Esophagus mucosa (tissue), 1 donor: ENCODE results near the gene RCN1. TPM values are rescaled to one million over a fixed set of nuclear protein-coding genes. Genes with fewer than 3 reads are reported as not detected.
"Not testable (repeated sequence)": the region's sequence is repeated elsewhere in the genome, so short reads cannot be mapped to it uniquely, and the experiment has no call there.

Experiments
- ATAC-seq: fragments of 200-7000 bp; cut with Tn5 transposase; one replicate; pipeline ENCODE4 v1.9.1; 2020
- total RNA-seq: library from RNA; stranded (reverse); gene quantifications from one replicate; pipeline ENCODE4 v1.2.4, GENCODE V29; 2023
- donor health status: DM: yes; HTN: yes; CAD: no.

The RCN1 gene
- total RNA-seq, 1 donor from 2014 or later = 21.6 TPM

DNA sequence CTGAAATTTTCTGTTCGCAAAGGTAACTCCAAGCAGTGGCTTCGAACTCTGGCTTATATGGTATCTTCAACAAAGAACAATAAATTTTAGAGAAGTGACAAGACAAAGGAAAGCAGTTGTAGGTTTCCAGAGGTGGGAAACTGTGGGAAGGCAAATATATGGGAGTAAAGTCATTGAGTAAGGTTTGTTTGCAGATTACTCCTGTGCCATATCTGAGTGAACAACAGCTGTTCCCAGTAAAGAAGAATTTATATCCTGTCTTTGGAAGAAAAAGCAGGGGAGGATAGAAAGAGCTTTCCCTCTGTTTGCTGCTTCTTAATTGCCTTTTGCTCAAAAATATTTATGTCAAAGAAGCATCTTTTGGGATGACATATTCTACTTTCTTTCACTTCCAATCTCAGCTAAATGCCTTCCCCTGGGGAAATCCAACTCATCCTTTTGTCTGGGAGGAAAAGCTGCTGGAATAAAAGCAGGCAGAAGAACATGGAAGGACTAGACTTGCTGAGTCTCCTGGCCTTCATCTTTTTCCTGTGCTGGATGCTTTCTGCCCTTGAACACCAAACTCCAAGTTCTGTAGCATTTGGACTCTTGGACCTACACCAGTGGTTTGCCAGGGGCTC lies 10.4 kb upstream of the RCN1 start:
- no peak for ATAC-seq

DNA sequence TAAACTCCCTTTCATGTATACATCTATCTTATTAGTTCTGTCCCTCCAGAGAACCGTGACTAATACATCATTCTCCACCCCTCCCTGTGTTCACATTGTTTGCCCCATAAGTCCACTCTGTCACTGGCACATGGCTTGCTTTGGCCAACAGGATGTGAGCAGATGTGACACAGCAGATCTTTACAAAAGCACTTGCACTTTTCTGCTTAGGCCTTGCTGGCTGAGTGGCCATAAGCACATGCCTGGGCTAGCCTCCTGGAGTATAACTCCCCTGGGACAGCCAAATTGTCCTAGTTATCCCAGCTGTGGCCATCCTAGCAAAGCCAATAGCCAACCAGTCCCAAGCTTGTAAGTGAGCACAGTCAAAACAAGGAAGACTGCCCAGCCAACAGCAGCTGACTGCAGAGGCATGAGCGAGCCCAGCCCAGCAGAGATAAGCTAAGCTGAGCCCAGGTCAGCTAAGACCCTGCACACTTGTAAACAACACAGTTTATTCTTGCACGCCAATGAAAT lies 9.7 kb upstream of the RCN1 start:
- peak; percentile 79 for ATAC-seq

DNA sequence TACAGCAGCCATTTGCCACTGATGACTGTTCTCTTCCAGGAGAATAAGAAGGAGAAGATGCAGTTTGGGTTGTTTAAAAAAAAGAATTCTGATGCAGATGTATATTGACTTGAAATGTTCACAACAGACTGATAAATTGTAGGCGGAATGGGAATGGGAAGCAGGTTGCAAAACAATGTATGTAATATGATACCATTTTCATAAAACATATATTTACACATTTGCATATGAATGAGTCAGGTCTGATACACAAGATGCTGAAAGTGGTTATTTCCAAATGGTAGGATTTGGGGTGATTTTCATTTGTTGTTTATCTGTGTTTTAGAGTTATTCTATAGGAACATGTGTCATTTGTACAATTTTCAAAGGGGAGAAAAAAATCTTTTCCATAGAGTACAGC lies 9.0 kb upstream of the RCN1 start:
- ATAC-seq = no peak

DNA sequence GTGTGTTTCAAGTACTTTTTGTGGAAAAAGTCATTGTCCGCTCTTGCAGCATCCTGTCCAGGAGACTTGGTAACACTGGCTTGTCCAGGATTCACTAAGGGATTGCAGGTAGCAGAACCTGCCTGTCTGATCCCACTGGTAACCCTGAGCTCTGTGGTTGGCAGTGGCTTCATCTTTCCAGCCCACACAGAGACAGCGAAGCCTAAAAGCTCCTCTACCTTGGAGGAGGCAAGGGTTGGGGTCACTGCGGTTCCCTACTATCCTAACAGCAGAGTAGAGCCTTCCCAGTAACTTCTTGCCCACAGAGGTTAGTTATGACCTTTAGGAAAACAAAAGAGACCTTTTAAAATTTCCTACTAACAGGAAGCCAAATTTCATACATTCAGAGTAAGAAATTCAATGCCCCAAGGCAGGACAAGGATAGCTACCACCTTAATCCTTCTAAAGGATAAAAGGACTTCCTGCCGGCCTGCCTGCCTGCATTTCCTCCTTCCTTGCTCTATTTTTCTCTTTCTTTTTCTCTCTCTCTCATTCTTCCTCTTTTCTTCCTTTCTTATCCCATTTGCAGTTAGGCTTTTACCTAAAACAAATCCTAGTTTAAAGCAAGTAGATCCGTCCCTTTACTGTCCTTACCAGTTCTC lies 8.4 kb upstream of the RCN1 start:
- ATAC-seq = no peak

DNA sequence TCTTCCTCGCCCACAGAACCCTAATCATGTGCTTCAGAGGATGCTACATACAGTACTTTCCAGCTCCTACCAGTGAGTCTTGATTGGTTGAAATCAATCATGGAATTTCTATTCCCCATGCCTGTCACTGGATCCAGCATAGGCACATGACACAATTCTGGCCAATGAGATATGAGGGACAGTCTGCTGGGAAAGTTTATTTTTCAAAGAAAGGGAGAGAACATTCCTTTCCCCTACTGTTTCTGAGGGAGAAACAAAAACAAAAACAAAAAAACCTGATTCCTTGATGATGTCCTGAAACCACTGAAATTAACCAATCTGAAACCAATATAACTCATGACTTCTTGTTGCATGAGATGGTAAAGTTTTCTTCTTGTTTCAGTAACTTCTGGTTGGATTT lies 3.3 kb upstream of the RCN1 start:
- no peak for ATAC-seq

DNA sequence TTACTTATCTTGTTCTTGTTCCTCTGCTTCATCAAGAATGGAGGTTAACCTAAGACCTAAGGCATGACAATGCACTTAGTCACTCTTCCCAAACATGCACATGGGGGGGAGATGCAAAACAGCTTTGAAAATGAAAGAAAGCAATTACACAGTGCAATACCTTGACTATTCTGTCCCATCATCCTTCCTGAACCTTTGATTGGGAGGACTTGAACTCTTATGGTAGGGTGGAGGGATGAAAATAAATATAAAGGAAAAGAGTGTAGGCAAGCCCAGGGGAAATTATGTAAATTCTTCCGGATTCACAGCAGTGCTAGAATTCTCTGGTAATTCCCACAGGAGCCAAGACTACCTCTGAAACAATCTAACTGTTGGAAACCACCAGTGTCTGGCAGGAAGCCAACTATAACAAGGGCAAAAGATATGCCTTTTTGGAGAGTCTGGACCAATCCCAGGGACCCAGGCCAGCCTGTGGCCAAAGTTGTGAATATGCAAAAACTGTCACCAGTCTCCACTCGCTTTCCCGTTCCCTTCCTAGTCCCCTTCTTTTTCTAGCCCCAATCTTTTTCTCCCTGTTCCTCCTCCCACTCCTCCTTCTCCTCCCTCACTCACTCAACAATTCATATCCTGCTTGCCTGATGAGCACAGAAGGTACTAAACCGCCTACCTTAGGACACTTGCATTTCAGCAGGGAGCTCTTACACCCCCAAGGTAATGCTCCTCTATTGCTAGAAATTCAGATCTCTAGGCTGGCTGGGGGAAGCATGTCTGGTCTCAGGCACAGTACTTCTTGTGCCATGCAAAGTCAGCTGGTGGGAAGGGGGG lies 2.5 kb upstream of the RCN1 start:
- ATAC-seq = no peak

DNA sequence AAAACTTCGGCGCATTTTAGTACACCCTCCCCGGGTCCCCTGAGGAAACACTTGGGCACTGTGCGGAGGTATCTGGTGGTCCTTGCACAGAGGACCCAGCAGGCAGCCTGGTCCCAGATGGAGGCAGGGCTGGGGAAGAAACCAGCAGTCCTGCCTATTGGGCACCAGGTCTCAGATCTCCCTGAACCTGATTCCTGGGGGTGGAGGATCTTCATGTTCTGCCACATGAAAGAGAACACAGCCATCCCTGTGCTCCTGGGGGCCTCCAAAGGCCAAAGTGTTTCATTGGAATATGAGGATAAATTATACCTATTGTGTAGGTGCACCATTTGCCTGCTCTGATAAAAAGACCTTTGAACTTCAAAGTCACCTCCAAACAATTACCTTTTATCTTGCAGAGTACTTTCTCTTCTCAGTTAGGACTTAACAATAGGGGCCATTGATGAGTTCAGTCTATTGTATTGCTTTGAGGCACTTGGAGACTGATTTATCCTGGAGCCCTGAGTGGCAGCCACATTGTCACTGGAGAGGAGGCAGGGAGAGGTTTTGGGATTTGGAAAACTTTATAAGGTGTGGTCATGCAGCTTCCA lies 1.8 kb downstream of the RCN1 start:
- ATAC-seq = no peak

DNA sequence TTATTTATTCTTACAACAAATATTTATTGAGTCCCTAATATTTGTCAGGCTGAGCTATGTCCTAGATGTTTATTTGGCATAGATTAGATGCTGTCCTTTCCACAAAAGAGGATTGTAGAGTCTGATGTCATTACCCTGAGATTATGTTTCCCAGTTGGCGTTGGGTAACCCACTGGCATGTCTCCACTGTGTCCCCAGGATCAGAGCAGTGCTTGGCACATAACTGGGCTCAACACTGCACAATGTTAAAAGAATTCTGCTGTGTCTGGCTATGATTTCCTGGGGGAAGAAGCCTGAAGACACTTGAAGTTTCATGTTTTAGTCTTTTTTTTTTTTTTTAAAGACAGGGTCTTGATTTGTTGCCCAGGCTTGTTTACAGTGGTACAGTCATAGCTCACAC lies 4.0 kb downstream of the RCN1 start:
- no peak for ATAC-seq

DNA sequence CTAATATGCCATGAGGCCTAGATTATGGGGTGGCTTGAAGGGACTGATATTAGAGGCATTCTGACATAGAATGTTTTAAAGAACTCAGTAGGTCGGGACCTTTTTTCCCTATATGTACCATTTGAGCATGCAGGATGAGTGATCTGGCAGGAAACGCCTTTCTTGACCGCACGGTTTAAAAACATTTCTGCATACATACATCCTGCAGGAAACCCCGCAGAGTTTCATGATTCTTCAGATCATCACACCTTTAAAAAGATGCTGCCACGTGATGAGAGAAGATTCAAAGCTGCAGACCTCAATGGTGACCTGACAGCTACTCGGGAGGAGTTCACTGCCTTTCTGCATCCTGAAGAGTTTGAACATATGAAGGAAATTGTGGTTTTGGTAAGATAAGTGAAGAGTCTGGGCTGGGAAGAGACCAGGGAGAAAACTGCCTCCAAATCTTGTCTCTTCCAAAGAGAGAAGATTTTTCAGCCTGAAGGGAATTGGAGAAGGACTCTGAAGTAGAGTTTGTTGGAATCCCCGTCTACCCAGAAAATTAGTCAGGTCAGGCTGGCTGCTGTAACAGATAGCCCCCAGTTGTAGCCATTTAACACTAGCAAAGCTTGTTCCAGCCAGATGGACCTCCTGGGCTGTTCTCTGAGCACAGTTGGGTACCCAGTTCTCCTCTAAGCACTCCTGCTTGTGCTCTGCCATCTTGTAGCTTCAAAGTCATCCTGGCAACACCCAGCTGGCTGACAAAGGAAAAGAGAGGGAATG lies 7.4 kb downstream of the RCN1 start:
- no peak for ATAC-seq

DNA sequence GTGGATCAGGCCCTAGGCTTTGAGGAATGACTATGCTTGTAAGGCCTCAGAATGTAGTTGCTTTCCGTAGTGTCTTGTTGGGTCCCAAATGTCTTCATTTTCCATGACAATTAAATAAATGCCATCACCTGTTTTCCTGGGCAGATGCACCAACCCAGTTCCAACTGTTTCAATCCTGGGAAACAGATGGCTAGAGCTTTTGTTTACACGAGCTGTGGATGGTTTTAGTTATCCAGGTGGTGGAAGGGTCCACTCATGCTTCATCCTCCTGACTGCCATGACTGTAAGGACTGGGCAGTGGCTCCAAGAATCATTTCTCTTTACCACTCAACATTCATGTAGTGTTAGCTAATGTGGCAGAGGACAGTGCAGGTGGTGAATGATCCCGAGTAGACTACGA lies 8.6 kb downstream of the RCN1 start:
- no peak for ATAC-seq

DNA sequence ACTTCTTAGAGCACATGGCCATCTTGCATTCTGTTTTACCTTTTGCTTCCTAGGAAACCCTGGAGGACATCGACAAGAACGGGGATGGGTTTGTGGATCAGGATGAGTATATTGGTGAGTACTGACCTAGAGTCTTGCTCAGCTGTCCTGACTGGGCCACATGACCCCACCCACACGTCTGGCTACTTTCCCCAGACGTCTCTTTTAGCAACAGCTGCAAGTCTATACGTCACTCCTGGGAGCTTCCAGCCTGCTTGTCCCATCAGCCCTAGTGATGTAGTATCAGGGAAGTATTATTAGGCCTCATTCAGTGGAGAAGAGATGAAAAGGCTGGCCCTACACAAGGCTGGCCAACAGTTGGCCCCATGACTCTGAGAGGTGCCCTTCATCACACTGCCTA lies 9.6 kb downstream of the RCN1 start:
- ATAC-seq = no peak

DNA sequence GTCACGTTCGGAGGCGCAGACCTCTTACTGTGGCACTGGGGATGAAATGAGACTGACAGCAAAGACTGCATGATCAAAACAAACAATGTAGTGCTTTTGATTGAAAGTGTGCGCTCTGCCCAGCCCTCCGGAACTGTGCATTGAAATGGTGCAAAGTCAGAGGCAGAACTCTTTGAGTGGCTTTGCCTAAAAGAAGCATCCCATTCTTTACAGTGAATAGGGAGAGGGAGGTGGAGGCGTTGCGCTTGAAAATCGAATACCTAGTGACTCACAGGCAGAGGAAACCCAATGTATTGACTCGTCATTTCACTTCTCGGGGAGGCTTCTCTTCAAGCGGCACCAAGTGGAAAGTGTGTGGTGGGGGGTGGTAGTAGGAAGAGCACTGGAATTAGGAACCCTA lies 10.9 kb downstream of the RCN1 start:
- no peak for ATAC-seq

DNA sequence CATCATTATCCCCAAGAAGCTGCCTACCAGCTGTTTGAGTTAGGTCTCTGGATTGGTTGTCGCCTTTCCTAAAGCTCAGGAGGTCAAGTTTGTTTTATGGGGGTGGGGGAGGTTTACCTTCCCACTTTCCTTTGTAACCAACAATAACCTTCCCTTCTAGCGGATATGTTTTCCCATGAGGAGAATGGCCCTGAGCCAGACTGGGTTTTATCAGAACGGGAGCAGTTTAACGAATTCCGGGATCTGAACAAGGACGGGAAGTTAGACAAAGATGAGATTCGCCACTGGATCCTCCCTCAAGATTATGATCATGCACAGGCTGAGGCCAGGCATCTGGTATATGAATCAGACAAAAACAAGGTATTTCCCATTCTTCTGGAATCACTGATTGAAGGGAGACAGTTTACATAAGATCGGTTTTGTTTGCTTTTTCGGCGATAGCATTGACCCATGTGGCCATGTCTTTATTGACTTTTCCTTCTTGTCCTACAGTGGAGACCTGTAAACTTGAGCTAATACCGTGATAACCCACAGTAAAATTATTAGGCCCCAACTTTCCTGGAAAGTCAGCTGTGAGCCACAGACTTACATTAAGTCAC lies 12.3 kb downstream of the RCN1 start:
- not testable (repeated sequence) for ATAC-seq

DNA sequence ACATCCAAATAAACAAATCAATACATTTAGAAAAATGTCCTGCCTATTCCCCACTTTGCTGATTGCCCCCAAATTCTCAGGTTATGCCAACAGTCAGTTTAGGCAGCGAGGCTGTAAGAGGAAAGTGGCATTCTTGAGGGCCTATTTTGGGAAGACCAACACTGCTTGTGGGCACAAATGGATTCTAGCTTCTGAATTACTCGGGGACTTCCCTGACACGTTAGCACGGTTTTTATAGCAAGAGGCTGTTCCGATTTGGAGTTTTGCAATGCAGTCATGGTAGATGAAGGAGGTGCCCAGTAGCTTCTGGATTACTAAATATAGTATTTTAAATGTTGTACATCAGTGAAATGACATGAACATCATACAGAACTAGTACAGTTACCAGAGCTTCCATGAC lies 13.1 kb downstream of the RCN1 start:
- ATAC-seq = no peak

DNA sequence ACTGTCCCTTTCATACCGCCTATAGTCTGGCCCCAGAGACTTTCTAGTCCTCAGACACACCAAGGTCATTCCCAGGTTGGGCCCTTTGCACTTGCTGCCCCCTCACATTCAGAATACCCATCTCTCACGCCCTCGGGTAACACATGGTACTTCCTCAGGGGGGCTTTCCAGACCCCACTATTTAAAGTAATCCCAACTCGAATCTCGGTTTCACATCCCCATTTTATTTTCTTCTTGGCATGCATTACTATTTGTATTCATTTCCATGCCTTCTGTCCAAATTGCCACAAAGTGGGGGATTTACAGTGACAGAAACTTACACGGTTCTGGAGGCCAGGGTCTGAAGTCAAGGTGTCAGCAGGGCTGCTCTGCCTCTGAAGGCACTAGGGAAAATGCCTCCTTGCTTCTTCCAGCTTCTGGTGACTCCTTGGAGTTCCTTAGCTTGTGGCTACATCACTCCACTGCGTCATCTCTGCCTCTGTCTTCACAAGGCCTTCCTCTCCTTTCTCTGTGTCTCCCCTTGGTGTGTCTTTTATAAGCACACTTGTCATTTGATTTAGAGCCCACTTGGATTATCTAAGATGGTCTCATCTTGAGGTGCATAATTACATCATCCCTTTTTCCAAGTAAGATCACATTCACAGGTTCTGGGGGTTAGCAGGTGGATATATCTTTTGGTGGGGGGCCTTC lies 15.1 kb downstream of the RCN1 start:
- no peak for ATAC-seq

DNA sequence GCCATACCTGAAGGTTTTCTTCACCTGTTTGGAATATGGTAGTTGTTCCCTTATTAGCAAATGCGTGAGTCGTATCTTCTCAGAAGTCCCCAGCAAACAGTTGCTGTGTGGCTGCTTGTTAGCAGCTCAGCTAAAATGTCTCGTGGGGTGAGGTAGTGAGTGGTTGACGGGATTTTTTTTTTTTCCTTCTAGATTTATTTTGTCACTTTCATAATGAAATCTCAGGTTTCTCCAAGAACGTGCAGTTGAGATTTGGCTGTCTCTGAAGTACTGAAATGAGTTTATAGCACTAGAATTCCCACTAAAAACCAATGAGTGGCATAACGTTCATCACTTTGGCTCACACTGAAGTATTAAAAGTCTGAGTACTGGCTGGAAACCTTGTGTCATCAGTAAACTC lies 16.8 kb downstream of the RCN1 start:
- ATAC-seq = no peak

DNA sequence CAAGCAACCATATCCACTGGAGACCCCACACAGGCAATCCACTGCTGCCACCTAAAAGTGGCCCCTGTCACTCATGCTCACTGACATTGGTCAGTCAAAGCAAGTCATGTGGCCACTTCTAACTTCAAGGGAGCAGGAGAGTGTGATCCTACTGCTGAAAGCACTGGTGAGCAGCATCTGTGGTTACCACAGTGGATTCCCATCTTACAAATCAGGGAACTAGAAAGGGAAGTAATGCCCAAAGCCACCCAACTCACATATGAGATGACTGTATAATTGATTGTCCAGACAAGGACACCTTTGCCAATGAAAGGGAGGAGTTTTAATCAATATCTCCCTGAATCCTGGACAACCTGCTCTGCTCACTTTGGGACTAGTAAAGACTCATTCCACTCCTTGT lies 17.7 kb downstream of the RCN1 start:
- no peak for ATAC-seq

DNA sequence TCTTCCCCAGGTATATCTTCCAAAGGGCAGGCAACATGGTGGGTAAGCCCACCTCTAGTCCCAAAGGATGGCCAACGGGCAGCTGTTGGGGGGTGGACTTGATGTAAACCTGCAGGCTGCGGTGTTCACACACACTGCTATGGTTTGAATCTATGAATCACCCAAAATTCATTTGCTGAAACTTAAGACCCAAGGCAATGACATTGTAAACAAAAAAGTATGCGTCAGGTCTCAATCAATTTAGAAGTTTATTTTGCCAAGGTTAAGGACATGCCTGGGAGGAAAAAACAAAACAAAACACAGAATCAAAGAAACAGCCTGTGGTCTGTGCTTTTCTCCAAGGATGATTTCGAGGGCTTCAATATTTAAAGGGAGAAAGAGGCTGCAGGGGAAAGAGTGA lies 18.3 kb downstream of the RCN1 start:
- ATAC-seq = no peak

DNA sequence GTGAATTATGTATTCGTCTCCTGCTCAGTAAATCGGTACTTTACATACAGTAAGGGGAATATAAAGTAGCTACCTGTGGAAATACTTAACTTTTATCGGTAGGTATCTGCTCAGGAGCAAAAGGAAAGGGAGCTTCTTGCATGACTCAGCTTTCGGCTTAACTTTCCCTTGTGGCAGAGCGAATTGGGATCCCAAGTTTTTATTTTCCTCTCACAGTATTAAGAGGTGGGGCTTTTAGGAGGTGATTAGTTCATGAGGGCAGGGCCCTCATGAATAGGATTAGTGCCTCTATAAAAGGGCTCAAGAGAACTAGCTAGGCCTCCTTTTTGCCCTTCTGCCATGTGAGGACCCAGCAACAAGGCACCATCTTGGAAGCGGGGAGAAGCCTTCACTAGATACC lies 18.7 kb downstream of the RCN1 start:
- ATAC-seq = no peak

DNA sequence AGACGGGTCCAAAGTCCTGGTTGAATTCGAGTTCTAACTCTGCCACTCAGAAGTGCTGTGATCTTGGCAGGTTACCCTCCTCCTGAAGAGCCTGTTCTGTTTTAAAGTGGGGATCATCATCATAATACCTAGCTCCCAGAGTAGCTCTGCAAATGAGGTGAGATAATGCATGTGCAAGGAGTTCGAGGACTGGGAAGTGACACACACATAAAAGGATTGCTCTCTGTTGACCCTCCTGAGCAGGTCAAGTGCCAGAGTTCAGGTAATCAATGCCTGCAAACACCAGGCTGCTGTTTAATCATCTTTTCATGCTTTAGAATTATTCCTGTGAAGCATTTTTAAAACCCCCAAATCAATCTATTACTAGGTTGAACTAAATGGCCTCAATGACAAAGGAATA lies 19.9 kb downstream of the RCN1 start:
- no peak for ATAC-seq

DNA sequence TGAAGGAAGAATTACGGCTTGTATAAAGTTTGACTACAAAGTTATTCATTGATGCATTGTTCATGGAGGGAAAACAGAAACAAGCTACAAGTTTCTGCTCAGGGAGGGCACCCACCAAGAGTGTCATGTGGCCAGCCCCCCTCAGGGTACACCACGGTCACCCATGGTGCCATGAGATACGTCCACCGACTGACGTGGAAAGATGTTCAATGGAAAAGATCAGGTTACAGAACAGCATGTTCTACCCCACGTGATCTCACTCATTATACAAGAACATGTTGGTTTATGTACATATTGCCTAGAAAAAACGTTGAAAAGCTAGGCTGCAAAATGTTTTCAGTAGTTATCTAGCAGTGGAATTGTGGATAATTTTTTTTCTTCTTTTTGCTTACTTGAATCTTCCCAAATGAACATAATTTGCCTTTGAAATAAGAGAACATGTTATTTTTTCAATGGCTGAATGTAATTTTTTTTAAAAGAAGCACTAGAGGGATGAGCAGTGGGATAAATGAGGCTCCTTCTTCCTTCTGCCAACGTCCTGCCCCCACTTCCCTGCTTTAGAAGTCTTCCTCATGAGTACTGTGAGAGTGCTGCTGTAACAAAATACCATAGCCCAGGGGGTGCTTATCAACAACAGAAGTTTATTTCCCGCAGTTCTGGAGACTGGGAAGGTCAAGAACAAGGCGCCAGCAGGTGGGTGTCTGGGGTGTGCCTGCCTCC lies 22.5 kb downstream of the RCN1 start:
- ATAC-seq = no peak
